SK-N-MC (cell line): Measurements from ENCODE around the gene FMO3.

Experiments
- DNase-seq: peaks from one replicate; pipeline ENCODE4 v3.0.0-alpha.2; 2011; ENCODE audit warnings: low read depth, low spot score
- H3K27ac ChIP-seq: fragments of 200-600 bp; sonication (generic); 2 replicates; pipeline ENCODE4 v1.5.1; 2016; ENCODE audit warnings: mixed run types
- H3K36me3 ChIP-seq: fragments of 200-600 bp; sonication (generic); 2 replicates; pipeline ENCODE4 v1.6.1; 2017; ENCODE audit warnings: antibody characterized with exemption, low read length, mixed read lengths; ENCODE audit not compliant: insufficient read depth
- H3K4me3 ChIP-seq: fragments of 200-600 bp; sonication (generic); 2 replicates; pipeline ENCODE4 v1.5.1; 2016
- H3K9ac ChIP-seq: fragments of 200-600 bp; sonication (generic); 2 replicates; pipeline ENCODE4 v1.8.0; 2017; ENCODE audit warnings: mixed run types, mixed read lengths; ENCODE audit not compliant: insufficient read length
- H3K9me3 ChIP-seq: fragments of 200-600 bp; sonication (generic); 2 replicates; pipeline ENCODE4 v1.6.1; 2017; ENCODE audit warnings: low read depth, mild to moderate bottlenecking, antibody characterized with exemption, low read length, moderate library complexity, mixed read lengths
- EZH2 ChIP-seq: fragments of 200-600 bp; sonication (generic); IDR thresholded peaks from one replicate; pipeline ENCODE4 v1.6.1; 2017; ENCODE audit warnings: antibody characterized with exemption
- FOXP2 ChIP-seq: optimal IDR thresholded peaks from 2 replicates; pipeline ENCODE3; 2011; ENCODE audit warnings: mild to moderate bottlenecking, moderate library complexity; ENCODE audit not compliant: insufficient read depth; ENCODE audit errors: extremely low read length, control extremely low read depth
- POLR2AphosphoS5 ChIP-seq: IDR thresholded peaks from 2 replicates; pipeline ENCODE4 v1.6.1; 2012; ENCODE audit warnings: mild to moderate bottlenecking, low read depth, low read length, borderline replicate concordance

The FMO3 gene

GRCh38 chr1:171090604-171091003 lies at the start of gene FMO3:
FMO3 (plus strand) TSS chr1:171090905; CDS start chr1:171092659, 1,754 bp downstream.
- Histone ChIP-seq H3K27ac (no peak within 1 kb of the TSS), H3K36me3 (no peaks in the 10 kb centered on the region), H3K4me3 (no peak within 1 kb of the TSS), H3K9me3 (no peaks in the 10 kb centered on the region), H3K9ac (no peak within 1 kb of the TSS)
- TF ChIP-seq EZH2 = no peak
- TF ChIP-seq POLR2AphosphoS5 = no peak
- TF ChIP-seq FOXP2 = no peak
- no peak for DNase-seq

- H3K27ac ChIP-seq = no peak overlapping the region
- TF ChIP-seq EZH2 = no peak
- TF ChIP-seq POLR2AphosphoS5 = no peak
- no peak for TF ChIP-seq FOXP2
Measured at GRCh38 chr1:171048014-171048413, 42.7 kb upstream of the FMO3 start.

GRCh38 chr1:171052977-171053376 lies 37.7 kb upstream of the FMO3 start:
- no peak overlapping the region for H3K4me3 ChIP-seq
- H3K36me3 ChIP-seq = no peaks in the 10 kb centered on the region
- H3K9ac ChIP-seq = no peak overlapping the region
- no peaks in the 10 kb centered on the region for H3K9me3 ChIP-seq
- no peak for TF ChIP-seq EZH2
- TF ChIP-seq FOXP2 = no peak
- no peak for TF ChIP-seq POLR2AphosphoS5
- no peak overlapping the region for H3K27ac ChIP-seq
- DNase-seq = no peak

More at GRCh38 chr1:171048014-171048413, 42.7 kb upstream of the FMO3 start:
- Histone ChIP-seq H3K36me3 (no peaks in the 10 kb centered on the region), H3K9ac (no peak overlapping the region), H3K9me3 (no peaks in the 10 kb centered on the region), H3K4me3 (no peak overlapping the region)
- no peak for DNase-seq

- no peaks in the 10 kb centered on the region for H3K36me3 ChIP-seq
- TF ChIP-seq FOXP2 = no peak
- no peak for TF ChIP-seq EZH2
- TF ChIP-seq POLR2AphosphoS5 = no peak
- H3K4me3 ChIP-seq = no peak overlapping the region
- DNase-seq = no peak
- H3K27ac ChIP-seq = no peak overlapping the region
- no peaks in the 10 kb centered on the region for H3K9me3 ChIP-seq
- no peak overlapping the region for H3K9ac ChIP-seq
Measured at GRCh38 chr1:171055966-171056643, 34.6 kb upstream of the FMO3 start.

GRCh38 chr1:171061425-171062143 lies 29.1 kb upstream of the FMO3 start:
- Histone ChIP-seq H3K9me3 (no peaks in the 10 kb centered on the region), H3K36me3 (no peaks in the 10 kb centered on the region), H3K9ac (no peak overlapping the region), H3K27ac (no peak overlapping the region), H3K4me3 (no peak overlapping the region)
- TF ChIP-seq POLR2AphosphoS5 = no peak
- no peak for TF ChIP-seq FOXP2
- TF ChIP-seq EZH2 = no peak
- no peak for DNase-seq

- TF ChIP-seq POLR2AphosphoS5 = no peak
- no peak for TF ChIP-seq FOXP2
- H3K4me3 ChIP-seq = no peak overlapping the region
- H3K36me3 ChIP-seq = no peaks in the 10 kb centered on the region
- H3K9me3 ChIP-seq = no peaks in the 10 kb centered on the region
- H3K27ac ChIP-seq = no peak overlapping the region
- no peak for DNase-seq
- H3K9ac ChIP-seq = no peak overlapping the region
Measured at GRCh38 chr1:171062902-171063301, 27.8 kb upstream of the FMO3 start.

GRCh38 chr1:171075041-171075440 lies 15.7 kb upstream of the FMO3 start:
- H3K9me3 ChIP-seq = no peaks in the 10 kb centered on the region
- no peak overlapping the region for H3K27ac ChIP-seq
- TF ChIP-seq POLR2AphosphoS5 (no peak), FOXP2 (no peak), EZH2 (no peak)
- no peak for DNase-seq
- H3K9ac ChIP-seq = no peak overlapping the region
- H3K4me3 ChIP-seq = no peak overlapping the region
- no peaks in the 10 kb centered on the region for H3K36me3 ChIP-seq

GRCh38 chr1:171081314-171081753 lies 9.4 kb upstream of the FMO3 start:
- DNase-seq = peak; percentile 45
- TF ChIP-seq EZH2 = no peak
- no peak for TF ChIP-seq POLR2AphosphoS5
- TF ChIP-seq FOXP2 = no peak

More at GRCh38 chr1:171081314-171081753, 9.4 kb upstream of the FMO3 start:
- Histone ChIP-seq H3K27ac (peak overlapping the region; percentile 52; the same call in 1 of the 2 replicates), H3K4me3 (no peak overlapping the region), H3K9ac (no peak overlapping the region), H3K36me3 (no peaks in the 10 kb centered on the region), H3K9me3 (no peaks in the 10 kb centered on the region)
